Measurements from ENCODE around the gene PPFIA1. TPM values are rescaled to one million over a fixed set of nuclear protein-coding genes. Genes with fewer than 3 reads are reported as not detected.
A peak's percentile ranks its signal among the peaks of the same experiment; 100 is the strongest.

PPFIA1 gene
- total and polyA plus RNA-seq, 2 of the 13 experiments (the other 11 are each of a cell fraction or from before 2014, with no cell fraction given): 29.9 to 45.2 TPM

DNA sequence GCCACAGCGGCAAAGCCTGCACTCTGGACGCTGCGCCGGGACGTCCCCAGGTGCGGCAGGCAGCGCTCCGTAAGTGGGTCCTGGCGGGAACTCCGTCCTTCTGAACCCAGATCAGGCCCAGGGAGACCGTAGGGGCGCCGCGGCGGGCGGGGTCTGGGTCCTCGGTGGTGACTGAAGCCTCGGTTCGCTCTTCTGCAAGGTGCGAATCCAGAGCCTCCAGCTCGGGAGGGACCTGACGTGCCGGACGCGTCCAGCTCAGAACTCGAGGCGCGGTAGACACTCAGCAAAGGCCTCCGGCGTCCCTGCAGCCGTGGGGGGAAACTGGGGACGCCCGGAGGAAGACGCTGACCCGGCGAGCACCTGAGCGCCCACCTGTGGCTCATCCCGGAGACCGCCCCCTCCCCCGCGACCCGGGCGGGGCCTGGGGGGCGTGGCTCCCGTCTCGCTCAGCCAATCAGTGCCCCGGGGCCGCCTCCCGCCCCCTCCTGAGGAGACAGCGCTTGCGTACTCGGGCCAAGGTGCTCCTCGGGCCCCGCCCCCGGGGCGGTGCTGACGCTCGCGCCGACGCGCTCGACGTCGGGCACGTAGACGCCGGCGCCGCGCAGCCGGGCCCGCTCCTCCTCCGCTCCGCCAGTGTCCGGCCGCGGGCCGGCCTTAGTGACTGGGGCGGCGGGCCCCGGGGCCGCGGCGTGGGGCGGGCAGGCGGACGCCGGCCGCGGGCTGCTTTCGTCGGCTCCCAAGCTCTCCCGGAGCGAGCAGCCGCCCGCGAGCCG is at the start of gene PPFIA1 (continued):
- TF ChIP-seq ZFP36L1 (CRISPR knock-in tag; IDR thresholded peaks at IDR 0.05) (no peak), ZNF251 (CRISPR knock-in tag; IDR thresholded peaks at IDR 0.05) (no peak), SRSF4 (IDR thresholded peaks at IDR 0.05; ENCODE audit: low read depth, low read length, poor library complexity, severe bottlenecking) (no peak), ZNF781 (CRISPR knock-in tag; IDR thresholded peaks at IDR 0.05; ENCODE audit: borderline replicate concordance, not compliant biosample characterization) (peak; percentile 45), ARNT (IDR thresholded peaks at IDR 0.05) (no peak), ZNF616 (CRISPR knock-in tag; IDR thresholded peaks at IDR 0.05; ENCODE audit: low read depth) (no peak), GTF2F1 (IDR thresholded peaks at IDR 0.05; ENCODE audit: low read length) (no peak), KLF15 (CRISPR knock-in tag; IDR thresholded peaks at IDR 0.05; ENCODE audit: borderline replicate concordance) (no peak), ZSCAN30 (CRISPR knock-in tag; IDR thresholded peaks at IDR 0.05) (no peak), HHEX (CRISPR knock-in tag; IDR thresholded peaks at IDR 0.05) (no peak), ZNF256 (CRISPR knock-in tag; conservative IDR thresholded peaks at IDR 0.05) (no peak)
- TF ChIP-seq, protein P1, sequence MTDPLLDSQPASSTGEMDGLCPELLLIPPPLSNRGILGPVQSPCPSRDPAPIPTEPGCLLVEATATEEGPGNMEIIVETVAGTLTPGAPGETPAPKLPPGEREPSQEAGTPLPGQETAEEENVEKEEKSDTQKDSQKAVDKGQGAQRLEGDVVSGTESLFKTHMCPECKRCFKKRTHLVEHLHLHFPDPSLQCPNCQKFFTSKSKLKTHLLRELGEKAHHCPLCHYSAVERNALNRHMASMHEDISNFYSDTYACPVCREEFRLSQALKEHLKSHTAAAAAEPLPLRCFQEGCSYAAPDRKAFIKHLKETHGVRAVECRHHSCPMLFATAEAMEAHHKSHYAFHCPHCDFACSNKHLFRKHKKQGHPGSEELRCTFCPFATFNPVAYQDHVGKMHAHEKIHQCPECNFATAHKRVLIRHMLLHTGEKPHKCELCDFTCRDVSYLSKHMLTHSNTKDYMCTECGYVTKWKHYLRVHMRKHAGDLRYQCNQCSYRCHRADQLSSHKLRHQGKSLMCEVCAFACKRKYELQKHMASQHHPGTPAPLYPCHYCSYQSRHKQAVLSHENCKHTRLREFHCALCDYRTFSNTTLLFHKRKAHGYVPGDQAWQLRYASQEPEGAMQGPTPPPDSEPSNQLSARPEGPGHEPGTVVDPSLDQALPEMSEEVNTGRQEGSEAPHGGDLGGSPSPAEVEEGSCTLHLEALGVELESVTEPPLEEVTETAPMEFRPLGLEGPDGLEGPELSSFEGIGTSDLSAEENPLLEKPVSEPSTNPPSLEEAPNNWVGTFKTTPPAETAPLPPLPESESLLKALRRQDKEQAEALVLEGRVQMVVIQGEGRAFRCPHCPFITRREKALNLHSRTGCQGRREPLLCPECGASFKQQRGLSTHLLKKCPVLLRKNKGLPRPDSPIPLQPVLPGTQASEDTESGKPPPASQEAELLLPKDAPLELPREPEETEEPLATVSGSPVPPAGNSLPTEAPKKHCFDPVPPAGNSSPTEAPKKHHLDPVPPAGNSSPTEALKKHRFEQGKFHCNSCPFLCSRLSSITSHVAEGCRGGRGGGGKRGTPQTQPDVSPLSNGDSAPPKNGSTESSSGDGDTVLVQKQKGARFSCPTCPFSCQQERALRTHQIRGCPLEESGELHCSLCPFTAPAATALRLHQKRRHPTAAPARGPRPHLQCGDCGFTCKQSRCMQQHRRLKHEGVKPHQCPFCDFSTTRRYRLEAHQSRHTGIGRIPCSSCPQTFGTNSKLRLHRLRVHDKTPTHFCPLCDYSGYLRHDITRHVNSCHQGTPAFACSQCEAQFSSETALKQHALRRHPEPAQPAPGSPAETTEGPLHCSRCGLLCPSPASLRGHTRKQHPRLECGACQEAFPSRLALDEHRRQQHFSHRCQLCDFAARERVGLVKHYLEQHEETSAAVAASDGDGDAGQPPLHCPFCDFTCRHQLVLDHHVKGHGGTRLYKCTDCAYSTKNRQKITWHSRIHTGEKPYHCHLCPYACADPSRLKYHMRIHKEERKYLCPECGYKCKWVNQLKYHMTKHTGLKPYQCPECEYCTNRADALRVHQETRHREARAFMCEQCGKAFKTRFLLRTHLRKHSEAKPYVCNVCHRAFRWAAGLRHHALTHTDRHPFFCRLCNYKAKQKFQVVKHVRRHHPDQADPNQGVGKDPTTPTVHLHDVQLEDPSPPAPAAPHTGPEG (CRISPR knock-in tag; IDR thresholded peaks at IDR 0.05): peak; percentile 46; the same call in 1 of the 2 replicates
- TF ChIP-seq, protein P2, sequence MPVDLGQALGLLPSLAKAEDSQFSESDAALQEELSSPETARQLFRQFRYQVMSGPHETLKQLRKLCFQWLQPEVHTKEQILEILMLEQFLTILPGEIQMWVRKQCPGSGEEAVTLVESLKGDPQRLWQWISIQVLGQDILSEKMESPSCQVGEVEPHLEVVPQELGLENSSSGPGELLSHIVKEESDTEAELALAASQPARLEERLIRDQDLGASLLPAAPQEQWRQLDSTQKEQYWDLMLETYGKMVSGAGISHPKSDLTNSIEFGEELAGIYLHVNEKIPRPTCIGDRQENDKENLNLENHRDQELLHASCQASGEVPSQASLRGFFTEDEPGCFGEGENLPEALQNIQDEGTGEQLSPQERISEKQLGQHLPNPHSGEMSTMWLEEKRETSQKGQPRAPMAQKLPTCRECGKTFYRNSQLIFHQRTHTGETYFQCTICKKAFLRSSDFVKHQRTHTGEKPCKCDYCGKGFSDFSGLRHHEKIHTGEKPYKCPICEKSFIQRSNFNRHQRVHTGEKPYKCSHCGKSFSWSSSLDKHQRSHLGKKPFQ (CRISPR knock-in tag; IDR thresholded peaks at IDR 0.05; ENCODE audit: insufficient replicate concordance): peak; percentile 65
- TF ChIP-seq, protein P3, sequence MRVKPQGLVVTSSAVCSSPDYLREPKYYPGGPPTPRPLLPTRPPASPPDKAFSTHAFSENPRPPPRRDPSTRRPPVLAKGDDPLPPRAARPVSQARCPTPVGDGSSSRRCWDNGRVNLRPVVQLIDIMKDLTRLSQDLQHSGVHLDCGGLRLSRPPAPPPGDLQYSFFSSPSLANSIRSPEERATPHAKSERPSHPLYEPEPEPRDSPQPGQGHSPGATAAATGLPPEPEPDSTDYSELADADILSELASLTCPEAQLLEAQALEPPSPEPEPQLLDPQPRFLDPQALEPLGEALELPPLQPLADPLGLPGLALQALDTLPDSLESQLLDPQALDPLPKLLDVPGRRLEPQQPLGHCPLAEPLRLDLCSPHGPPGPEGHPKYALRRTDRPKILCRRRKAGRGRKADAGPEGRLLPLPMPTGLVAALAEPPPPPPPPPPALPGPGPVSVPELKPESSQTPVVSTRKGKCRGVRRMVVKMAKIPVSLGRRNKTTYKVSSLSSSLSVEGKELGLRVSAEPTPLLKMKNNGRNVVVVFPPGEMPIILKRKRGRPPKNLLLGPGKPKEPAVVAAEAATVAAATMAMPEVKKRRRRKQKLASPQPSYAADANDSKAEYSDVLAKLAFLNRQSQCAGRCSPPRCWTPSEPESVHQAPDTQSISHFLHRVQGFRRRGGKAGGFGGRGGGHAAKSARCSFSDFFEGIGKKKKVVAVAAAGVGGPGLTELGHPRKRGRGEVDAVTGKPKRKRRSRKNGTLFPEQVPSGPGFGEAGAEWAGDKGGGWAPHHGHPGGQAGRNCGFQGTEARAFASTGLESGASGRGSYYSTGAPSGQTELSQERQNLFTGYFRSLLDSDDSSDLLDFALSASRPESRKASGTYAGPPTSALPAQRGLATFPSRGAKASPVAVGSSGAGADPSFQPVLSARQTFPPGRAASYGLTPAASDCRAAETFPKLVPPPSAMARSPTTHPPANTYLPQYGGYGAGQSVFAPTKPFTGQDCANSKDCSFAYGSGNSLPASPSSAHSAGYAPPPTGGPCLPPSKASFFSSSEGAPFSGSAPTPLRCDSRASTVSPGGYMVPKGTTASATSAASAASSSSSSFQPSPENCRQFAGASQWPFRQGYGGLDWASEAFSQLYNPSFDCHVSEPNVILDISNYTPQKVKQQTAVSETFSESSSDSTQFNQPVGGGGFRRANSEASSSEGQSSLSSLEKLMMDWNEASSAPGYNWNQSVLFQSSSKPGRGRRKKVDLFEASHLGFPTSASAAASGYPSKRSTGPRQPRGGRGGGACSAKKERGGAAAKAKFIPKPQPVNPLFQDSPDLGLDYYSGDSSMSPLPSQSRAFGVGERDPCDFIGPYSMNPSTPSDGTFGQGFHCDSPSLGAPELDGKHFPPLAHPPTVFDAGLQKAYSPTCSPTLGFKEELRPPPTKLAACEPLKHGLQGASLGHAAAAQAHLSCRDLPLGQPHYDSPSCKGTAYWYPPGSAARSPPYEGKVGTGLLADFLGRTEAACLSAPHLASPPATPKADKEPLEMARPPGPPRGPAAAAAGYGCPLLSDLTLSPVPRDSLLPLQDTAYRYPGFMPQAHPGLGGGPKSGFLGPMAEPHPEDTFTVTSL (CRISPR knock-in tag; IDR thresholded peaks at IDR 0.05; ENCODE audit: borderline replicate concordance): no peak
- TF ChIP-seq, protein P4, sequence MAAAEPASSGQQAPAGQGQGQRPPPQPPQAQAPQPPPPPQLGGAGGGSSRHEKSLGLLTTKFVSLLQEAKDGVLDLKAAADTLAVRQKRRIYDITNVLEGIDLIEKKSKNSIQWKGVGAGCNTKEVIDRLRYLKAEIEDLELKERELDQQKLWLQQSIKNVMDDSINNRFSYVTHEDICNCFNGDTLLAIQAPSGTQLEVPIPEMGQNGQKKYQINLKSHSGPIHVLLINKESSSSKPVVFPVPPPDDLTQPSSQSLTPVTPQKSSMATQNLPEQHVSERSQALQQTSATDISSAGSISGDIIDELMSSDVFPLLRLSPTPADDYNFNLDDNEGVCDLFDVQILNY (CRISPR knock-in tag; conservative IDR thresholded peaks at IDR 0.05): no peak

Data from HepG2 (cell line).